ENCODE results near the gene KDM2B.

DNA sequence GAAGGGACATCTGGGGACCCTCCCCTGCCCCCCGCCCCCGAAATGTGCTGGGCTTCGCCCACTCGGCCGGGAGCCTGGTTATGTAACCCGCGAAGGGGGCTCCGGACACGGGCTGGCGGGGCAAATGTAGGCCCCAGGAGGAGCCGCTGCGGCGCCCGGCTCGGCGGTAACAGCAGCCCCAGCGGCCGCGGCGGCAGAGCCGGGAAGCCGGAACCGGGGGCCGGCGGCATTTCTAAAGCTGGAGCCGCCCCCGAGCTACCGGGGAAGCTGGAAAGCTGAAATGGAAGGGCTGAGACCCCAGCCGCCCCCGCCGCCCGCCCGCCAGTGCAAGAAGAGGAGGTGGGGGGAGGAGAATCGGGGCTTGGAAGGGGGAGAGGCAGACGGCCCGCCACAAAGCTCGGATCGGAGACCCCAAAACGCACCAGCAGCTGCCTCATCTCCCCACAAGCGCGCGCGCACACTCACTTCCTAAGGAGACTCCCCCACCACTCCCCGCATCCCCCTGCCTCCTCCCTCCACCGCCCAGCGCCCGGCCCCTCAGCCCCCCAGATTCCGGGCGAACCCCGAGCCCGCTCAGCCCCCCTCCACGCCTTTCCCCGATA is 1.5 kb downstream of the KDM2B start:
- TF ChIP-seq POLR2A (IDR thresholded peaks at IDR 0.05), result no peak
- TF ChIP-seq, protein P1, sequence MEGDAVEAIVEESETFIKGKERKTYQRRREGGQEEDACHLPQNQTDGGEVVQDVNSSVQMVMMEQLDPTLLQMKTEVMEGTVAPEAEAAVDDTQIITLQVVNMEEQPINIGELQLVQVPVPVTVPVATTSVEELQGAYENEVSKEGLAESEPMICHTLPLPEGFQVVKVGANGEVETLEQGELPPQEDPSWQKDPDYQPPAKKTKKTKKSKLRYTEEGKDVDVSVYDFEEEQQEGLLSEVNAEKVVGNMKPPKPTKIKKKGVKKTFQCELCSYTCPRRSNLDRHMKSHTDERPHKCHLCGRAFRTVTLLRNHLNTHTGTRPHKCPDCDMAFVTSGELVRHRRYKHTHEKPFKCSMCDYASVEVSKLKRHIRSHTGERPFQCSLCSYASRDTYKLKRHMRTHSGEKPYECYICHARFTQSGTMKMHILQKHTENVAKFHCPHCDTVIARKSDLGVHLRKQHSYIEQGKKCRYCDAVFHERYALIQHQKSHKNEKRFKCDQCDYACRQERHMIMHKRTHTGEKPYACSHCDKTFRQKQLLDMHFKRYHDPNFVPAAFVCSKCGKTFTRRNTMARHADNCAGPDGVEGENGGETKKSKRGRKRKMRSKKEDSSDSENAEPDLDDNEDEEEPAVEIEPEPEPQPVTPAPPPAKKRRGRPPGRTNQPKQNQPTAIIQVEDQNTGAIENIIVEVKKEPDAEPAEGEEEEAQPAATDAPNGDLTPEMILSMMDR (IDR thresholded peaks at IDR 0.05), result no peak
